ENCODE results near the gene CLN3. TPM values are rescaled to one million over a fixed set of nuclear protein-coding genes. Genes with fewer than 3 reads are reported as not detected.

The CLN3 gene
- total and polyA plus RNA-seq, 9 of the 15 experiments (the other 6 are each of a cell fraction or from before 2014, with no cell fraction given): 2.5 to 27.1 (median 11.6) TPM

DNA sequence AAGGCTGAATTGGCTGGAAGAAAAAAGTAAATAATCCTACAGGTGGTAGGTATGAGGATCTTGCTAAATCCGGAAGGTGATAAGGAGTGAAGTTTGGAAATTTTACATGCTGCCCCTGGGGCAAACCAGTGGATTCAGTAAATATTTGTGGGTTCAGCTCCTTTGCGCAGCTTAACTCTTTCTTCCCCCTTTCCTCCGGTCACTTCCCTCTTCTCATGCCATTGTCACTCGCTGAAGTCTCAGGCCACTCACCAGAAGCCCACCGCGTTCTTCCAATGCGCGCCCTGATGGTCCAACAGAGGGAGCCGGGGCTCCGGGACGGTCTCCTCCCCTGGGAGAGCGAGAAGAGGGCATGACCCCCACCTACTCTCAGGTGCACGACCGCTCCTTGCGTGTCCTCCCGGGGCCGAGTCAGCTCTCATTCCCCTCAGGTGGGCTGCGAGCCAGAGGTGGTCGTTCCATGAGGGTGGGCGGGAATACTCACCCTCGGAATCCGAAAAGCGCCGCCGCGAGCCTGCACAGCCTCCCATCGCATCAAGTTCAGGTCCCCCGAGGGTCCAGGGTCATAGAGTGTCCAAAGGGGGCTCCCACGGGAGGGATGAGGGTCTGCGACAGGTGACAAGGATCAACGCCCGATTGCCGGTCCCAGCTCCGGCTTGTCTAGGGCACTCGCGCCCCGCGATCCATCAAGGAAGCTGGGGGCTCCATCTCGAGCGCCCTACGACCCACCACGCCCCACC, 474 bp downstream of the CLN3 start (continued):
- TF ChIP-seq, protein P1, sequence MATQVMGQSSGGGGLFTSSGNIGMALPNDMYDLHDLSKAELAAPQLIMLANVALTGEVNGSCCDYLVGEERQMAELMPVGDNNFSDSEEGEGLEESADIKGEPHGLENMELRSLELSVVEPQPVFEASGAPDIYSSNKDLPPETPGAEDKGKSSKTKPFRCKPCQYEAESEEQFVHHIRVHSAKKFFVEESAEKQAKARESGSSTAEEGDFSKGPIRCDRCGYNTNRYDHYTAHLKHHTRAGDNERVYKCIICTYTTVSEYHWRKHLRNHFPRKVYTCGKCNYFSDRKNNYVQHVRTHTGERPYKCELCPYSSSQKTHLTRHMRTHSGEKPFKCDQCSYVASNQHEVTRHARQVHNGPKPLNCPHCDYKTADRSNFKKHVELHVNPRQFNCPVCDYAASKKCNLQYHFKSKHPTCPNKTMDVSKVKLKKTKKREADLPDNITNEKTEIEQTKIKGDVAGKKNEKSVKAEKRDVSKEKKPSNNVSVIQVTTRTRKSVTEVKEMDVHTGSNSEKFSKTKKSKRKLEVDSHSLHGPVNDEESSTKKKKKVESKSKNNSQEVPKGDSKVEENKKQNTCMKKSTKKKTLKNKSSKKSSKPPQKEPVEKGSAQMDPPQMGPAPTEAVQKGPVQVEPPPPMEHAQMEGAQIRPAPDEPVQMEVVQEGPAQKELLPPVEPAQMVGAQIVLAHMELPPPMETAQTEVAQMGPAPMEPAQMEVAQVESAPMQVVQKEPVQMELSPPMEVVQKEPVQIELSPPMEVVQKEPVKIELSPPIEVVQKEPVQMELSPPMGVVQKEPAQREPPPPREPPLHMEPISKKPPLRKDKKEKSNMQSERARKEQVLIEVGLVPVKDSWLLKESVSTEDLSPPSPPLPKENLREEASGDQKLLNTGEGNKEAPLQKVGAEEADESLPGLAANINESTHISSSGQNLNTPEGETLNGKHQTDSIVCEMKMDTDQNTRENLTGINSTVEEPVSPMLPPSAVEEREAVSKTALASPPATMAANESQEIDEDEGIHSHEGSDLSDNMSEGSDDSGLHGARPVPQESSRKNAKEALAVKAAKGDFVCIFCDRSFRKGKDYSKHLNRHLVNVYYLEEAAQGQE (IDR thresholded peaks at IDR 0.05; ENCODE audit: borderline replicate concordance): peak; percentile 26; the same call in 1 of the 2 replicates
- TF ChIP-seq, protein P1 (CRISPR knock-in tag; IDR thresholded peaks at IDR 0.05; ENCODE audit: low read depth): no peak
- TF ChIP-seq IRF2 (CRISPR knock-in tag; IDR thresholded peaks at IDR 0.05): no peak
- 0 out of 2 replicates have a peak, but pooled peaks have one; percentile 17 for TF ChIP-seq EP300 (IDR thresholded peaks at IDR 0.05; ENCODE audit: low read length)
- TF ChIP-seq, protein P2, sequence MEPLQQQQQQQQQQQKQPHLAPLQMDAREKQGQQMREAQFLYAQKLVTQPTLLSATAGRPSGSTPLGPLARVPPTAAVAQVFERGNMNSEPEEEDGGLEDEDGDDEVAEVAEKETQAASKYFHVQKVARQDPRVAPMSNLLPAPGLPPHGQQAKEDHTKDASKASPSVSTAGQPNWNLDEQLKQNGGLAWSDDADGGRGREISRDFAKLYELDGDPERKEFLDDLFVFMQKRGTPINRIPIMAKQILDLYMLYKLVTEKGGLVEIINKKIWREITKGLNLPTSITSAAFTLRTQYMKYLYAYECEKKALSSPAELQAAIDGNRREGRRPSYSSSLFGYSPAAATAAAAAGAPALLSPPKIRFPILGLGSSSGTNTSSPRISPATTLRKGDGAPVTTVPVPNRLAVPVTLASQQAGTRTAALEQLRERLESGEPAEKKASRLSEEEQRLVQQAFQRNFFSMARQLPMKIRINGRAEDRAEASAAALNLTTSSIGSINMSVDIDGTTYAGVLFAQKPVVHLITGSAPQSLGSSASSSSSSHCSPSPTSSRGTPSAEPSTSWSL (CRISPR knock-in tag; IDR thresholded peaks at IDR 0.05; ENCODE audit: borderline replicate concordance): no peak
- peak; percentile 55; the same call in 1 of the 2 replicates for TF ChIP-seq BHLHE40 (IDR thresholded peaks at IDR 0.05; ENCODE audit: low read length)
- TF ChIP-seq, protein P3, sequence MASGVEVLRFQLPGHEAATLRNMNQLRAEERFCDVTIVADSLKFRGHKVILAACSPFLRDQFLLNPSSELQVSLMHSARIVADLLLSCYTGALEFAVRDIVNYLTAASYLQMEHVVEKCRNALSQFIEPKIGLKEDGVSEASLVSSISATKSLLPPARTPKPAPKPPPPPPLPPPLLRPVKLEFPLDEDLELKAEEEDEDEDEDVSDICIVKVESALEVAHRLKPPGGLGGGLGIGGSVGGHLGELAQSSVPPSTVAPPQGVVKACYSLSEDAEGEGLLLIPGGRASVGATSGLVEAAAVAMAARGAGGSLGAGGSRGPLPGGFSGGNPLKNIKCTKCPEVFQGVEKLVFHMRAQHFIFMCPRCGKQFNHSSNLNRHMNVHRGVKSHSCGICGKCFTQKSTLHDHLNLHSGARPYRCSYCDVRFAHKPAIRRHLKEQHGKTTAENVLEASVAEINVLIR (CRISPR knock-in tag; IDR thresholded peaks at IDR 0.05): no peak
- TF ChIP-seq SNRNP70 (optimal IDR thresholded peaks at IDR 0.05; ENCODE audit: low read depth, low read length): no peak
- TF ChIP-seq, protein P4, sequence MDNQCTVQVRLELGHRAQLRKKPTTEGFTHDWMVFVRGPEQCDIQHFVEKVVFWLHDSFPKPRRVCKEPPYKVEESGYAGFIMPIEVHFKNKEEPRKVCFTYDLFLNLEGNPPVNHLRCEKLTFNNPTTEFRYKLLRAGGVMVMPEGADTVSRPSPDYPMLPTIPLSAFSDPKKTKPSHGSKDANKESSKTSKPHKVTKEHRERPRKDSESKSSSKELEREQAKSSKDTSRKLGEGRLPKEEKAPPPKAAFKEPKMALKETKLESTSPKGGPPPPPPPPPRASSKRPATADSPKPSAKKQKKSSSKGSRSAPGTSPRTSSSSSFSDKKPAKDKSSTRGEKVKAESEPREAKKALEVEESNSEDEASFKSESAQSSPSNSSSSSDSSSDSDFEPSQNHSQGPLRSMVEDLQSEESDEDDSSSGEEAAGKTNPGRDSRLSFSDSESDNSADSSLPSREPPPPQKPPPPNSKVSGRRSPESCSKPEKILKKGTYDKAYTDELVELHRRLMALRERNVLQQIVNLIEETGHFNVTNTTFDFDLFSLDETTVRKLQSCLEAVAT (IDR thresholded peaks at IDR 0.05): 0 out of 4 replicates have a peak, but pooled peaks of 1 of the 2 experiments have one; percentile 19
- TF ChIP-seq ZNF445 (CRISPR knock-in tag; IDR thresholded peaks at IDR 0.05; ENCODE audit: low read depth): no peak
- no peak for TF ChIP-seq ELF1 (tag; IDR thresholded peaks at IDR 0.05)
- TF ChIP-seq RBM25 (IDR thresholded peaks at IDR 0.05; ENCODE audit: low read depth, low read length, severe bottlenecking): no peak
- TF ChIP-seq BDP1 (IDR thresholded peaks at IDR 0.05; ENCODE audit: insufficient read depth, insufficient read length): no peak
- TF ChIP-seq HLTF (IDR thresholded peaks at IDR 0.05): no peak
- no peak for TF ChIP-seq SRSF7 (optimal IDR thresholded peaks at IDR 0.05; ENCODE audit: low read depth, low read length)
